Measurements from ENCODE around the gene KIF5C. TPM values are rescaled to one million over a fixed set of nuclear protein-coding genes. Genes with fewer than 3 reads are reported as not detected.

The KIF5C gene
- total and polyA plus RNA-seq, 8 donors: under 0.01 to 14.7 (median 2.4) TPM

- peaks cover 0 to 6% (median 3%) of the 10 kb centered on the region in 4 donors for H3K4me1 ChIP-seq
- H3K9me3 ChIP-seq: no peaks in the 10 kb centered on the region
- DNase-seq: peak in 1 of 2 donors; percentile 58
- intact Hi-C loops (cut with DNase I; ENCODE audit: low total_unique reads): no loop called here
- TF ChIP-seq POLR2A (IDR thresholded peaks at IDR 0.05) (no peak), EP300 (IDR thresholded peaks at IDR 0.05) (no peak), CTCF (IDR thresholded peaks at IDR 0.05) (no peak), POLR2AphosphoS5 (IDR thresholded peaks at IDR 0.05) (no peak)
- peak overlapping the region; percentile 8 to 40 (median 20) for H3K4me3 ChIP-seq
- 27 to 54% (median 37%) methylated on average over 8 to 11 of the region's 11 CpGs for WGBS, 5 donors
- H3K27me3 ChIP-seq: no peaks in the 10 kb centered on the region
- no peaks in the 10 kb centered on the region for H3K36me3 ChIP-seq
- no peak overlapping the region for H3K27ac ChIP-seq
These were observed 52.0 kb downstream of the KIF5C start for GRCh38 chr2:148926981-148927401.

- intact Hi-C loops (cut with DNase I; ENCODE audit: low total_unique reads): no loop called here
- no peak overlapping the region for H3K27ac ChIP-seq
- no peak overlapping the region for H3K4me3 ChIP-seq
- H3K4me1 ChIP-seq: peaks cover 0 to 6% (median 3%) of the 10 kb centered on the region in 4 donors
- no peak for TF ChIP-seq EP300 (IDR thresholded peaks at IDR 0.05)
- TF ChIP-seq POLR2AphosphoS5 (IDR thresholded peaks at IDR 0.05): no peak
- no peak for TF ChIP-seq CTCF (IDR thresholded peaks at IDR 0.05)
- TF ChIP-seq POLR2A (IDR thresholded peaks at IDR 0.05): no peak
- peak in 1 of 2 donors; percentile 11 for DNase-seq
- no peaks in the 10 kb centered on the region for H3K36me3 ChIP-seq
- WGBS, 5 donors: 39 to 48% (median 43%) methylated on average over 3 of the region's 3 CpGs
- no peaks in the 10 kb centered on the region for H3K9me3 ChIP-seq
- no peaks in the 10 kb centered on the region for H3K27me3 ChIP-seq
These were observed 53.4 kb downstream of the KIF5C start for GRCh38 chr2:148928395-148928794.

GRCh38 chr2:148930046-148930775, 55.2 kb downstream of the KIF5C start:
- intact Hi-C loops (cut with DNase I; ENCODE audit: low total_unique reads): no loop called here
- TF ChIP-seq POLR2A (IDR thresholded peaks at IDR 0.05) (no peak), EP300 (IDR thresholded peaks at IDR 0.05) (no peak), POLR2AphosphoS5 (IDR thresholded peaks at IDR 0.05) (no peak), CTCF (IDR thresholded peaks at IDR 0.05) (no peak)
- peaks cover 0 to 6% (median 3%) of the 10 kb centered on the region in 4 donors for H3K4me1 ChIP-seq
- peak in 1 of 2 donors; percentile 16 for DNase-seq
- WGBS, 5 donors: 73 to 83% (median 79%) methylated on average over 9 of the region's 9 CpGs
- no peak overlapping the region for H3K4me3 ChIP-seq
- H3K27ac ChIP-seq: no peak overlapping the region
- no peaks in the 10 kb centered on the region for H3K9me3 ChIP-seq
- H3K36me3 ChIP-seq: no peaks in the 10 kb centered on the region
- H3K27me3 ChIP-seq: no peaks in the 10 kb centered on the region

GRCh38 chr2:148932536-148932935, 57.5 kb downstream of the KIF5C start:
- DNase-seq: peak in 1 of 2 donors; percentile 24
- 49 to 61% (median 51%) methylated on average over 7 of the region's 7 CpGs for WGBS, 5 donors
- intact Hi-C loops (cut with DNase I; ENCODE audit: low total_unique reads): no loop called here

More at GRCh38 chr2:148932536-148932935, 57.5 kb downstream of the KIF5C start:
- no peaks in the 10 kb centered on the region for H3K36me3 ChIP-seq
- H3K9me3 ChIP-seq: no peaks in the 10 kb centered on the region
- no peaks in the 10 kb centered on the region for H3K27me3 ChIP-seq
- TF ChIP-seq POLR2AphosphoS5 (IDR thresholded peaks at IDR 0.05) (no peak), POLR2A (IDR thresholded peaks at IDR 0.05) (no peak), EP300 (IDR thresholded peaks at IDR 0.05) (no peak), CTCF (IDR thresholded peaks at IDR 0.05) (no peak)
- H3K4me3 ChIP-seq: no peak overlapping the region
- no peaks in the 10 kb centered on the region for H3K4me1 ChIP-seq
- no peak overlapping the region for H3K27ac ChIP-seq

Measured in stomach (tissue), 9 donors.